HG02884 (cell line): ENCODE measurements around the gene NHLH1.

Experiments used
- ATAC-seq: cut with Tn5 transposase; IDR thresholded peaks from one replicate; pipeline ENCODE4 v1.9.1; 2021; ENCODE audit warnings: mild to moderate bottlenecking, moderate library complexity; ENCODE audit not compliant: unreplicated experiment

NHLH1 gene

DNA sequence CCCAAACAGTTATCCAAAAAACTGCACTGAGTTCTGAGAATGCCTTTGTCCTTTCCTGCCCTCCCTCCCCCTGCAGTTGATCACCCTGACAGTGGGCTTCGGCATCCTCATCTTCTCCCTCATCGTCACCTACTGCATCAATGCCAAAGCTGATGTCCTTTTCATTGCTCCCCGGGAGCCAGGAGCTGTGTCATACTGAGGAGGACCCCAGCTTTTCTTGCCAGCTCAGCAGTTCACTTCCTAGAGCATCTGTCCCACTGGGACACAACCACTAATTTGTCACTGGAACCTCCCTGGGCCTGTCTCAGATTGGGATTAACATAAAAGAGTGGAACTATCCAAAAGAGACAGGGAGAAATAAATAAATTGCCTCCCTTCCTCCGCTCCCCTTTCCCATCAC is 8.8 kb upstream of the NHLH1 start:
- no peak for ATAC-seq

DNA sequence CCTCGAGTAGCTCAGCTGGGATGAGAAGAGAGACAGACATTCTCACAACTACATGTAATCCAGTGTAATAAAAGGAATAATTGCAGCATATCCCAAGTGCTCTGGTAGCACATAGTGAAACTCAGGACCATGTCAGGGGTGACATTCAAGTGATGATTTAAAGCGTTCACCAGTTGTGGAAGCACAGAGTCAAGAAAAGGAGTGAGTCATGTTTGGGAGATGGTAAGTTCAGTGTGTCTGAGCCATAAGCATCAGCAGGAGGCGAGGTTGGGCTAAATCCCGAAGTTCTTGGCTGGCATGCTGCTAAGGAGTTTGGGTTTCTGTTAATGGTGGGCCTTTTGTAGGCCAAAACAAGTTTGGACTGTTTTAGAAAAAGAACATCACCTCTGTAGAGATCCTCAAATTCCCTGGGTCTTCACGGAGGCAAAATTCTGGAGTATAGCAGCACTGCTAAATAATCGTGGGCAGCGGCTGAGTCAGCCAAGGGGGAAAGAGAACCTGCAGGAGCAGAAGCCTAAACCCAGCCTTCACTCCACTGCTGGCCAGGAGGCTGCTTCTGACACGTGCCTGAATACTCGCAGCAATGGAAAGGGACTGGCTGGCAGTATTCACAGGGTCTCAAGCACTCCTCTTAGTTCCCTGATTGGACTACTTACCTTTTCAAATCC is 7.2 kb upstream of the NHLH1 start:
- no peak for ATAC-seq

DNA sequence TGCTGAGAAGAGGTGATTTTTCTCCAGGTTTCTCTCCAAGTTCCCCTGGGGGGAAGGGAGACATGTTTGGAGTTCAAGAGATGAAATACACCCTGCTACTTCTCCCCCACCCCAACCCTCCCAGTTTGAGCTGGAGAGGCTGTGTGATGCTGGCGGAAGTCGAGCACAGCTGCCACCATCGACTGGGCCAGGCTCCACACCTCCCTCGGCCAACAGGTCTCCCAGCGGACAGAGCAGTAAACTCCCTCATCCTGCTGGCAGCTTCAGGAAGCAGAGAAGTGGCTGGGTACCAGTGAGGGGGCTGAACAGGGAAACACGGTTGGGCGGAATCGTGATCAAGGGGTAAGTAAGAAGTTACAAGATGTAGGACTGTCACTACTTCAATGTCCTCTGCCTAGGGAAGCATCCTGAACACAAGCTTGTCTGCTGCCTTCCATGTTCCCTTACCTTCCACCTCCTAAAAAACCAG is 6.6 kb upstream of the NHLH1 start:
- ATAC-seq, result no peak

DNA sequence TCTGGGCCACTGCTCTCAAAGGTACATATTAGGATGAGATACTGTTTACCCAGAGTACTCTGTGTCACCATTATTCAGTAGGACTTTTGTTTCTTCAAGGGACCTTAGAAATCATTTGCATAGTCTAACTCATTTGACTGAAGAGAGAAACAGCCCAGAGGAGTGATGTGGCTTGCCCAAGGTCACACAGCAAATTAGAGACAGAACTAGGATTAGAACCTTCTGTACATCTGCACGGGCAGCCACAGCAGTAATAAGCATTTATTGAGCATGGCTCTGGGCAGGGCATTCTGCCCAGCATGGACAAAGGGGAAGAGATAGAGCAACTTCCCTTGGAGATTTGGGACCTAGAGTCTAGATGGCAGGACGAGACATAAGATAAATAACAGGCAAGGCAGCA is 5.7 kb upstream of the NHLH1 start:
- ATAC-seq, result no peak

DNA sequence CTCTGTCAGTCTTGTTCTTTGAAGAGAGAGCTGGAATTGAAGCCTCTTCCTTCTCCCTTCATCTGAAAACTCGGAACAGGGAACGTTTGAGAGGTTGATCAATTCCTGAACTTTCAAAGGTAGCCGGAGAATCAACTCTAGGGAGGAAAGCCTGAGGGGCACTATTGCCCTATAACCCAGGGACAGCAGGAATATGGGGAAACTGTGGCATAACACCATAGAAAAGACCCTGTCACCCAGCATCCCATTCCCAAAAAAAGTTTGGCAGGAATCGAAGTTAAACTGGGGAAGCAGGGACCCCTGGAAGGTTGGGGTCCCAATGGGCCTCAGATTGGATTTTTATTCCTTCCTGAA is 5.1 kb upstream of the NHLH1 start:
- no peak for ATAC-seq

DNA sequence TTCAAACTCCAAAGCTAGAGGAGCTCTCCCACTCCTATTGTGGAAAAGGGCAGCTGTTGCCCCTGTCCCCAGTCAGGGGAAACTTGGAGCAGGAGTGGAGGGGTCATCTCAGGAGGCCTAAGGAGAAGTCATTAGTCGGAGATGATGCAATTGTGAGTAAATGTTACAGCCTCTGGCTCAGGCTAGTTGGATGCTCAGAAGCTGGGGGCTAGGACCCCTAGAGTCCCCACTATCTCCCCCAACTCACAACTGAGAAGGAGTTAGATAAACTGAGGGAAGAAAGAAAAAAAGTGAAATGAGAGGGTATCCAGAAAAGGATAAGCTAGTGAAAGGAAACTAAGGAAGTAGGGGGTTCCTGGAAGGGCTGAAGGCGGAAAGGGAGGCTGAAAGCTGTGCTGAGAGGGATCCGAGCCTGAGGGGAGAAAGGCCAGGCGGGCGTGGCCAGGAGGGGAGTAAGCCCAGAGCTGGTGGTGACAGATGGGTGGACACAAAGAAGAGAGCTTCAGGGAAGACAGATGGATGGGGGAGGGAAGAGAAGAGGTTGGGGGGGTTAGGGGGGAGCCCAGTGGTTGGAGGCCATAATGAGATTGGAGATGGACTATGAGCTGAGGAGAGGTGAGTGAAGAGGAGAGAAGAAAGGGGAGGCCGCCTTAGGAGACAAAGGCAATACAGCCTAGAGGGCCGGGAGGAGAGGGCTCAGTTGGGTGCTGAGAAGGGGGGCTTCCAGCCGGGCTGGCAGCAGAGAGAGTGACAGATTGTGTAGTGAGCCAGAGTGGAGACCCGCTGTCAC is 4.5 kb upstream of the NHLH1 start:
- ATAC-seq, result no peak

DNA sequence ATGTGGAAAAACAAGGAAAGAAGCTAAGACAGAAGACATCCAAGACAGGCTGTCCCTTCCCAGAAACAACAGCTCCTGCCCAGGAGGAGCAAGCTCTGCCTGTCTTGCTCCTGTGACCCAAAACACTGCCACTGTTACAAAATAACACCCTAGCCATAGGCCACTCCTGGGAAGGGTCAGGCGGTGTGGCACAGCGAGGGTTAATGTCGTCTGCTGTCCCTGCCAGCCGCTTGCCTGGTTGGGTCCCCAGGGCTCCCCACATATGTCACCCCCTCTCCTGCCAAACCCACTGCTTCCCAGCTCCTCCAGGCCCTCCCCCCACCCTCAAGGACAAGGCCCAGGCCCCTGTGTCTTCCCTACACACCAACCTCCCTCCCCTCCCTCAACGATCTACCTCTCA is 3.9 kb upstream of the NHLH1 start:
- ATAC-seq, result no peak

DNA sequence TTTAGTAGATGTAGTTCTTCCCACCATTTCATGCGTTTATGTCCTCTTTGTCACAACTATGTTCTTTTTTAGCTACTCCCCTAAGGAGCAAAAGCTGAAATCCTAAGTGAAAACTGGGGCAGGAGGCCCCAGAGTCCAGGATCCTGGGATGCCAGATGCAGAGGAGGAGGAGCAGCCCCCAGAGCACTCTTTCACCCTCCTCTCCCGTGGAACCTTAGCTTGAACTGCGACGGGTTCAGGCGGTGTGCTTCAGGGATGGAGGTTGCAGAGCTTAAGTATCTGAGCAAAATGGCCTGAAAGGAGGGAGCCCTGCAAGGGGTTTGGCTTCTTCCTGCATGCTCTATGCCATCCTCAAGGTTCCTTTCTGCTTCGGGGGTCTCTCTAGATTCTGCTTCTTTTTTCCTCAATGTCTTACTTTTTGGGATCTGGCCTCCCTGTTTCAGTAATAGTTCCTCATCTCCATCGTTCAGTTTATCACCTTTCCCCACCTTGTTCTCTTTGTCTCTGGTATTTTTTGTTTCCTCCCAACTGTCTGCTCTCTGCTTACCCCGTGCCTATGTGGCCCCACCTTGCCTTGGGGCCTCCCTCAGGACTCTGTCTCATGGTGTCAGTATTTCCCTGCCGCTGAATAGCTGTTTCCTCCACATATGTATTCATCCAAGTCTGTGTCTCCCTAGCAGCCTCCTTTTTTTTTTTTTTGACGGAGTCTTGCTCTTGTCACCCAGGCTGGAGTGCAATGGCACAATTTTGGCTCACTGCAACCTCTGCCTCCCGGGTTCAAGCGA is 2.7 kb upstream of the NHLH1 start:
- no peak for ATAC-seq

DNA sequence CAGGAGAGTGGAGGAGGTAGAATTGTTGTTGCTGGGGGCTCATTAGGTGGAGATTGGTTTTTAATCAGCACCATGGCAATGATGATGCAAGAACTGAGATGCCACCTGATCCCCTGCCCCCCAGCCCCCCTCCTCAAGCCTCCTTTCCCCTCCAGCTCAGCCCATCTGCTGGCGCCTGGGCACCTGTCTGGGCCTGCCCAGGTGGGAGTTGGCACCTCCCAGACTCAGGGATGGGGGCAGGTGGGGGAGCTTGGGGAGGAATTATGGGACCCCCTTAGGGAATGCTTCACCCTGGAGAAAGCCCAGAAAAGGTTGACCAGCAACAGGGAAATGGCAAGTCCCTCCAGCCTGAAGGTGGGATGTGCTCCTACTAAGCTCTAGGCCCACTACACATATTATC is 1.5 kb upstream of the NHLH1 start:
- no peak for ATAC-seq

DNA sequence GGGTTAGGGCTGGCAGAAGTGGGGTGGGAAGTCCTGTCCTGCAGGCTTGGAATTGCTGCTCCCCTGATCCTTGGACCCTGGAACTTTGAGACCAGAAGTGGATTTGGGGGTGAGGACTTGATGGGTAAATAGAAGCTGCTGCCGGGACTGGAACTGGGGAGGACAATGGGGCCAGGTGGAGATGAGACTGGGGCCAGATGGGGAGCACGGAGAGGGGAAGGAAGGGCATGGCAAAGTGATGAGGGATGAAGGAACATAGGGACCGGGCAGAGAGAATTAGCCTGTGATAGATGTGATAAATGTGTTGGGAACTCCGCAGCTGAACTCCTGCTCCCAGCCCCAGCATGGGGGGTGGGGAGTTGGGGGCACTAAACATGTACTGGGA is 637 bp downstream of the NHLH1 start:
- no peak for ATAC-seq

DNA sequence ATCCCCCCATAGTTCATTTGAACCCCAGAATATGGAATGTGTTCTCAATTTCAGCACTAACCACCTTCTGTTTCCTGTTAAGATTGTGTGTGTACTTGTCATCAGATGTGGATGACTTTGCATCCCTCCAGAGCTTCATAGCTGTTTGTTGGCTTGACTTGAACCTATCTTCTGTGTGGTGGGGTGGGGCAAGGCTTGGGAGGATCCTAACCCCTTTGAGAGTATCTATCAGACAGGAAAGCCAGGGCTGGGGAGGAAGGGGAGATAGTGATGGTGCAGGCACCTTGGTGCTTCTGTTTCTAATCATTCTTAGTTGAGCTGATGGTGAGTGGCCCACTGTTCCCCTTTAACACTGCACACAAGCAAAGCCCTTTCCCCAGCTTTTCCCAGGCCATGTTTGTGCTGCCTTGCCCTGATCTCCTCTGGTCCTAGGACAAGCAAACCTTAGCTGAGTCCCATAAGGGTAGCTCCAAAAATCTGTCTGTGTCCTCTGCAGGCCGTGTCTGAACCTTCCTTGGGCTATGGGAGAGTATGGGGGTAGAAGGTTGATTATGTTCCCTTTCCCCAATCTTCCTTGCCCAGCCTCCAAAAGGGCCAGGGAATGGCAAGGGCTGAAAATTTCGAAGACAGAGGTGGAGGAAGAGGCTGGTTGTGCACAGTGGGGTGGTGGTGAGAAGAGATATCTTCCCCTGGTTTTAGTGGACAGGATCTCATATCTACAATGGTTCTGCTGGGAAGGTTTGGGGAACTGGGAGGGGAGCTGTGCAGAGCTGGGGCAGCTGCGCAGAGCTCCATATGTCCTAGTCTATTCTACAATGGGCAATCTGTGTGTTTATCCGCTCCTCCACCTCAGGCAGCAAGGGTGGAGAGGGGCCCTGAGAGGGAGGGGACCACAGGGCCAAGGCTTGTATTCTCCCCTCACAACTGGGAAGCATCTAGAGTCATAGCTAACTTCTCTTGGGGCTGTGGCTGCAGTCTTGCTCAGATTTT is 1.4 kb downstream of the NHLH1 start:
- ATAC-seq, result no peak

DNA sequence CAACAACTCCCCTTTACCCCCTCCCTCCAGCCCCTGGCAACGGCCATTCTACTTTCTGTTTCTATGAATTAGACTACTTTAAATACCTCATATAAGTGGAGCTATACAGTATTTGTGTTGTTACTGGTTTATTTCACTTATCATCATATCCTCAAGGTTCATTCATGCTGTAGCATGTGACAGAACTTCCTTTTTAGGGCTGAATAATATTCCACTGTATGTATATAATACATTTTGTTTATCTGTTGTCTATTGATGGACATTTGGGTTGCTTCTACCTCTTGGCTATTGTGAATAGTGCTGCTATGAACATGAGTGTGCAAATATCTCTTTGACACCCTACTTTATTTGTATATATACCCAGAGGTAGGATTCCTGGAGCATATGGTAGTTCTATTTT is 2.2 kb downstream of the NHLH1 start:
- no peak for ATAC-seq

DNA sequence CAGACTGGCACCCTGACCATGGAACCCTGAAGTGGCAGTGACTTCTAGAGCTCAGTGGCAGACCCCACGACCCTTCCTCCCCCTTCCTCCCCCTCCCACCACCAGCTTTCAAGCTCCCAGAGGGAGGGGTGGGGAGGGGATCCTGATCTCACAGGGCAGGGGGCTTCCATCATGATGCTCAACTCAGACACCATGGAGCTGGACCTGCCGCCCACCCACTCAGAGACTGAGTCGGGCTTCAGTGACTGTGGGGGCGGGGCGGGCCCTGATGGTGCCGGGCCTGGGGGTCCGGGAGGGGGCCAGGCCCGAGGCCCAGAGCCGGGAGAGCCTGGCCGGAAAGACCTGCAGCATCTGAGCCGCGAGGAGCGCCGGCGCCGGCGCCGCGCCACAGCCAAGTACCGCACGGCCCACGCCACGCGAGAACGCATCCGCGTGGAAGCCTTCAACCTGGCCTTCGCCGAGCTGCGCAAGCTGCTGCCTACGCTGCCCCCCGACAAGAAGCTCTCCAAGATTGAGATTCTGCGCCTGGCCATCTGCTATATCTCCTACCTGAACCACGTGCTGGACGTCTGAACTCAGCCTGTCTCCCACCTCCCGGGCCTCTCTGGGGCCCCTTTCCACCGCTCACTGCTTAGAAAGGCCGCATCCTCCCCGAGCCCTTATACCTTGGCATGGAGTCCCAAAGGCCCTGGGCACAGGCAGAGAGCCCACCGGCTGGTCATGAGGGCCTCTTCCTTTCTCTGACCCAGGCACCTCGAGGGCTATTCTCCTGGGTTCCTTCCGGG is 3.9 kb downstream of the NHLH1 start:
- ATAC-seq, result no peak

DNA sequence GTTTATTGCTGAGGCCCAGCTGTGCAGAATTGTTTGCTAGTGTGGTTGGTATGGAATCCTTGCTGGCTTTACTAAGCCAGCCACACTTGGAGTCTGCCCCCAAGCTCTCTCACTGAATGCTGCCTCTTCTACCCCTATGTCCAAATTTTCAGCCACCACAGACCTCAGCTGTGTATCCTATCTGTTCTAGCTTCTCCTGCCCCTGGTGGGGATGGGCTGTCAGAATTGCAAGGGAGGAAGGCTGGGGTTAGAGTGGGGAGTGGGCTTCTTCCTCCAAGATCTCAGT is 4.4 kb downstream of the NHLH1 start:
- no peak for ATAC-seq

DNA sequence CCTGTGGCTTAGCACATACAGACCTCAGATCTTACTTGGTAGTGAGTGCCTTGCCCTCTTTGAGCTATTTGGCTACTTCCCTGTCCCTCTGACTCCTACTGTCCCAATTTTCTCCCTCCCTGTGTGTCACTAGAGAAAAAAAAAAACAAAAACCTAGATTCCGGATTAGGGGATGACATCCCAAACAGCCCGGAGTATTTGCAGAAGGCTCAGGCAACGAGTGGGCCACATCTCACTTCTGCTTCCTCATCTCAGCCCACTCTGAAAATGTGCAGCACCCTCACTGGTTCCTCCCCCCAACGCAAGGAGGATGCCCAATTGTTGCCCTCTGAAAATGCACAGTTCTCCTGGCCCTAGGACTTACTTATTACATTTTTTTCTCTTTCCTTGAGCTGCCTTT is 4.9 kb downstream of the NHLH1 start:
- no peak for ATAC-seq

DNA sequence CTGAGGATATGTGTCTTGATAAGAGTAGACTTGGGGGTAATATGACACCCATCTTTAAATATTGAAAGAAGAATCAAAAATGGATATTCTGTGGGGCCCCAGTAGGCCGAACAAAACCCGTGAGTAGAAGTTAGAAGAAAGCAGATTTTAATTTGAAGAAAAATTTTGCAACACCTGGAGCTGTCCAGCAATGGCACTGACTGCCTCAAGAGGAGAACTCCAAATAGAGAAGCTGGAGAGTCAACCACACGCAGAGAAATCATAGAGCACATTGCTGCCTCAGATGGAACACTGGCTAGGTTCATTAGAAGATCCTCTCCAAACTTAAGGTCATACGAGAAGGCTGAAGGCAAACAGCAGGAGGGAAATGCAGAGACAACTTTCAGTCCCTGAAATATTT is 6.8 kb downstream of the NHLH1 start:
- no peak for ATAC-seq

DNA sequence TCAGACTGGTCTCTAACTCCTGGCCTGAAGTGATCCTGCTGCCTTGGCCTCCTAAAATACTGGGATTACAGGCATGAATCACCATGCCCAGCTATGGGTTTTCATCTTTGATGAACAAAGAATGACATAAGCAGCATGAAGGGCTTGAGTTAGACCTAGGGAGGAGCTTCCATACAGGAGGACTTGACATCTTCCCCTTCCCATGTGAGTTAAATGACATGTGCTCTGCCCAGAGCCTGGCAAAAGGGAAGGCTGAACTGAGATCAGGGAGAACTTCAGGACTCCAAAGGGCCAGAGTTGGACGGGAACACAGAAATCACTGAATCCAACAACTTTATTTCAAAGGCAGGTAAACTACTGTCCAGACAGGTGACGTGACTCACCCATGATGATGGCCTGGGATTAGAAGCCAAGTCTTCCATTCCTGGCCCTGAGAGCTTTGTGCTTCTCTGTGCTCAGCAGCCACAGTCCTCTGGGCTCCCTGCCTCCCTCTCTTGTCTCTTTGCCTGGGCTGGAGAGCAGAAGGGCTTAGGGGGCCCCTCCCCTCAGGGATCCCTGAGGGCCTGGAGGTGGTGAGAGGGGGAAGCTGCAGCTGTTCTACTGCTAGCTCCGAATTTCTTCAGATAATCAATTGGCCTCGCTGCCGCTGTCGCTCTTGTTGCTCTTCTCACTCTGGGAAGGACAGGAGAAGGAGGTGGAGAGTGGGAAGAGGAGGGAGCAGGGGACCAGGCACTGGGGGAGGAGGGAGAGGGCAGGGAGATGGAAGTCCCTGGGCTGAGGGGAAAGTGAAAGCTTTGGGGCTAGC is 7.6 kb downstream of the NHLH1 start:
- no peak for ATAC-seq

DNA sequence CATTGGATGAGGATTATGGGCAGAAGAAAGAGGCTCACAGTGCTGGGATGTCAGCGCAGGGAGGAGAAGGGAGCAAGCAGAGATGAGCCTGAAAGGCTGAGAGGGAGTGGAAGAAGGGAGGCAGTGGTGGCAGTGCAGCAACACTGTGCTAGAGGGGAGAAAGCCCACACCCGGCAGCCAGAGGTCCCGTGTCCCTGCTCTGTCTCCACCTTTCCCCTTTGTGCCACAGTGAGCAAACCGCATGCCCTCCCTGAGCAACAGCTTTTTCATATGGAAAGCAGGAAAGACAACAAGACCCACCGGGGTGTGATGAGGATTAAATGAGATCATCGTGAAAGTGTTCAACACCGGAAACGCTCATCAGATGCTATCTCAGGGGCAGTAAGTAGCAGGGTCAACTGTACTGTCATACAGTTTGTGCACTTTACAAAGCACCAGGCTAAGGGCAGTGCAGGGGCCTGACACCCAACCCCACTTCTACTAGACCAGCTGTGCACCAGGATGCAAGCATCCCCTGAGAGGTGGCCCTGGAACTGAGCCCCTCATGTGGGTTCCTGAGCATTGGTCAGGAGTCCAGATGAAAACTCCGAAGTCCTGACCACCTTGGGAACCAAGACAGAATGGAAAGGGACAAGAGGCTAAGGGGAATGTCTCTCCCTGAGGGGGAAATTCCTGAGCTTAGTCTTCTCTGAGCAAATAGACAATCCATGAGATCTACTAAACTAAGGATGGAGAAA is 9.1 kb downstream of the NHLH1 start:
- ATAC-seq, result no peak
